Fibroblast of skin of left quadriceps (primary cell): Measurements from ENCODE around the gene EFTUD2.
A peak's percentile ranks its signal among the peaks of the same experiment; 100 is the strongest.

Experiments used
- DNase-seq, 2 experiments: peaks; one replicate each; pipeline ENCODE4 v3.0.0-alpha.2; 2013; ENCODE audit warnings: low read depth in 2 of 2

The EFTUD2 gene

DNA sequence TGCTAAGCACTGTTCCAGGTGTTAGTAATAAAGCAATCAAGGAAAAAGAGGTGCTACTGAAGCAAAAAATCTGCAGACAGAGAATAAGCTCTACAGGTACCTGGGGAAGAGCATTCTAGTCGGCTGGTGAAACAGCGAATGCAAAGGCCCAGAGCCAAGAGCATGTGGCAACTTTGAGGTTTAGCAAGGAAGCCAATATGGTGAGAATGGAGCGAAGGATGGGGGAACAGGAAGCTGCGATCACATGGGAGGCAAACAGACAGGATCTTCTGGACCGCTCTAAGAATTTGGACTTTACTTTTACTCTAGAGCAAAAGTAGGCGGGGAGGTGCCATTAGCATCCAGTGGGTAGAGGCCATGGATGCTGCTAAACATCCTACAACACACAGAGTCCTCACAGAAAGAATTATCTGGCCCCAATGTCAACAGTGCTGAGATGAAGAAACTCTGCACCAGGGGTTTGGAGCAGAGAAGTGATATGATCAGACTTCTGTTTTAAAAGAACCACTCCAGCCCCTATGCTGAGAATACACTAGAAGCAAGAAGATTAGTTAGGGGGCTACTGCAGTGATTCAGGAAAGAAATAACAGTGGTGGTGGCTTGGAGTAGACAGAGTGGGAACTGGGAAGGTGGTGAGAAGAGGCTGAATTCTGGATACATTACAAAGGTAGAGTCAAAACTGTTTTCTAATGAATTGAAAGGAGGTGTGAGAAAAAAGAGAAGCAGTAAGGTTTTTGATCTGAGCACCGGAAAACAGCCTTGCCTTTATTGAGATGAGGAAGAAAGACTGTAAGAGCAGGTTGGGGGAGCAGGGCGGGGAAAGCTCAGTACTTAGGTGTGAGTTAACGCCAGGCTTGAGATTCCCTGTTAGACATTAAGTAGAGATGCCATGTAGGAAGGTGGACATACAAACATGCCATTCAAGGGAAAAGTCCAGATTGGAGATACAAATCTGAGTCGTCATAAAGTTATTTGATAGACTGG, 11.0 kb downstream of the EFTUD2 start:
- DNase-seq: no peak

DNA sequence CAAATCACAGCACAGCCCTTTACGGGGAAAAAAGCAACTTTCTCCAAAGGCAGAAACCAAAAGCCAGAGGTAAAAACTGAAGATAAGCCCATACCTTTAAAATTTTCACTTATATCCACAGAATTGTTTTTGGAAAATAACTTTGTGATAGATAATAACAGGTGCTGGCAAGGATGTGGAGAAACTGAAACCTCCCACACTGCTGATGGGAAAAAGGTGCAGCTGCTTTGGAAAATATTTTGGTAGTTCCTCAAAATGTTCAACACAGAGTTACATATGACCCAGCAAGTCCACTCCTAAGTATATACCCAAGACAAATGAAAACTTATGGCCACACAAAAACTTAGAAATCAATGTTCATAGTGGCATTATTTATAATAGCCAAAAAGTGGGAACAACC, 12.2 kb downstream of the EFTUD2 start:
- DNase-seq: no peak

DNA sequence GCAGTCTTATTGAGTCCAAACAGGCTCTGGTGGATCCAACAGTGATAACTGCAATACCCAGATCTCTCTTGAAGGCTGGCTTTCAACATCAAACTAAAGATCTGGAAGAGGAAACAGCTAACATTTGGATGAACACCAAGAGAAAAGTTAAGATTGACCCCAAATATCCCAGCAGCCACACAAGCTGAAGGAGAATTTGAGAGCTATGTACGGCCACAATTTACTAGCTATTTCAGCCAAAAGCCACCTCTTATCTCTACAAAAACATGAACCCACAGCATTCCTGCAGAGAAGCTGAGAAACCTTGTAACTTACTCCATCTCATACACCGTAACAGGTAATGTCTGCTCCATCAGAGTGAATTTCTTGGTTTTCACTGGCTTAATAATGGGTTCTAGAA, 14.3 kb downstream of the EFTUD2 start:
- no peak for DNase-seq

DNA sequence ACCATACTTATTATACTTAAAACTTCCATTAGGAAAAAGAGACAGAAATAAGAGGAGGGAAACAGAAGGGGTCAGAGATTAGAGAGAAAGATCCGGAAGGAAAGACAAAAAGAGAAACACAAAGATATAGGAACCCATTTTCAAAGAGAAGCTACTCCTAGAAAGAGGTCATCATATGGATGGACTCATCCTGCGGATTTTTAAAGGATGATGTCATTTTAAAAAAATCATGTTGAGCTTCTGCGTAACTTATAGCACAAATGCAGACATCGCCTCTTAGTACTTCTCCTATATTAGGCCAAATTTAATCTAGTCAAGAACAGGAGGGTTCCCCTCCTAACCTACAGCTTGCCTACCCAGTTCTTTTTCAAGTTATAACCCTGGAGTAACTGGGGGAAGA, 18.1 kb downstream of the EFTUD2 start:
- DNase-seq: no peak

DNA sequence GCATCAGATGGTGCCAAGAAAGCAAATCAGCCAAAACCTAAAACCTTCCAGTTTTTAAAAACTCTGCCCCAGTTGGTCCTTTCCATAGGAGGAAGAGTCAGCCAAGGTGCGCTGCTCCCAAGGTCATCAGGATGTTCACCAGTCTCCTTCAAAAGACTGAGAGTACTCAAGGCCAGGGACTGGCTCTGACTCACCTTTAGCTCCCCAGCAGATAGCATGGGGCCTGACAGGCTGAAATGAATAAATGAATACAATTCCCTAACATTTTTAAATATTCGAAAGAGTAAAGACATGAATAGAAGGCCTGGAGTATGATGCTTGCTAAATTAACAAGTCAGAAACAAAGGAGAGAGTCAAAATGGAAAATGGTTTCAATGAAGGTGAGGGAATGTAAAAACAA, 19.2 kb downstream of the EFTUD2 start:
- no peak for DNase-seq

DNA sequence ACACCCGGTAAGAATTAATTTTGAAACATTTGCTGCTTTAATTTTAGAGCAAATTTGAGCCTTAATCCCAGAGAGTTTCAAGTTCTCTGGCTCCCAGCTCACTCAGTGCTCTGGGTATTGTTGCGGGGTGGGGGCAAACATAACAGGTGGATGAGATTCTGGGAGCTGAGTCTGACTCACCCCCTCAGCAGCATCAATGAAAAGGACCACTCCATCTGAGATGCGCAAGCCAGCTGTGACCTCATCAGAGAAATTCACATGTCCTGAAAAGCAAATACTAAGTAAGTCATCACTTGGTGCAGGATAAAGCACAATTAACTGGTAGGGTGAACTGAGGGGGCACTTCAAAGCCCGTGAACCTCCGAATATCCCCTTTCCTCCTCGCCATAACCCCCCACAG, 19.9 kb downstream of the EFTUD2 start:
- no peak for DNase-seq

DNA sequence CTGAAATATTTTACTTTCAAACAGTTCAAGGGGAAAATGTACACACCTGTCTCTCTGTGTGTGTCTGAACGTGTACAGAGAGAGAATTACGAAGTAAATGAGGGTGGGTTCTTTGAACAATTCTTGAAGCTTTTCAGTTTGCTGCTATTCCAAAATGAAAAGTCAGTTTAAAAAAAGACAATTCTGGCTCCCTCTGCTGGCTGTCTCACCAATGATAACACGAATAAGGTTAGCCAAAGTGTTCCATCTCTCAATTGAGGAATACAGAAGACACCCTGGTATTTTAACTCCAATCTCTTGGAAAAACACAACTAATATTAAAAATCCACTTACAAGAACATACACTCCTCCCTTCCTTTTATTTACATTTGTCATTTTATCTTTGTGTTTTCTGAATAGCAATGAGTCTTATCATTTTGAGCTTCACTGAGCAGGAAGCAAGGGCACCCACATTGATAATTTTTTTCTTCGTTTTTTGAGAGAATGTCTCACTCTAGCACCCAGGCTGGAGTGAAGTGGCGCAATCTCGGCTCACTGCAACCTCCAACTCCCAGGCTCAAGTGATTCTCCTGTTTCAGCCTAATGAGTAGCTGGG, 20.5 kb downstream of the EFTUD2 start:
- no peak for DNase-seq

DNA sequence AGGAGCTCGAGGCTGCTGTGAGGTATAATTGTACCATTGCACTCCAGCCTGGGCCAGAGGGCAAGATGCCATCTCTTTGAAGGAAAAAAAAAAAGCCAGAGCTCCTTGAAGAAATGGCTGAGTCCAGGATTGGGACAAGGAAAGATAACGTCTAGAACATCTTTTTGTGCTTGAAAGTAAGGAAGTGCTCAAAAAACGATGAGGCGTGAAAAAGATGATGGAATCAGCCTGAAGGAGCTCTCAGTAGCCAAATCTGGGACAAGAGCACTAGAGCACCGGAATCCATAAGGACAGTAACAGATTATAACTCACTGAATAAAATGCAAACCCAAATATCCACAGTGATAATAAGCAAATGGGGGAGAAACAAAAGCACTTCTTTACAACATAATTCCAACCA, 22.1 kb downstream of the EFTUD2 start:
- no peak for DNase-seq

DNA sequence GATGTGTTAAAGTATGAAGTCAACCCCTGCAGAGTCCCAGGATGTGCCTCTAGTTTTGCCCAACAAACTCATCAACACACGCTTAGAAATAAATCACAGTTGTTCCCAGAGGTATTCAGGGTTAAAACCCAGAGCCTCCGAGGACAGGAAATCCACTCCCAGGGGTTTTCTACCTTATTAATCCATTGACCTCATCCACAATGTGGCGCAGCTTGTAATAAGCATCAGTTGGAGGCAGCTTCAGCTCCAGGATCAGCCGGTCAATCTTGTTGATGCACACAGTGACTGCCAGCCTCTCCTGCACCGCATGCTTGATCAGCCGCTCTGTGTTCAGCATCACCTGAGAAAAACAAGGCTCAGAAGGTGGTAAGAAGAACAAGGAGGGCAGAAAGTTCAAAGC, 23.5 kb downstream of the EFTUD2 start:
- no peak for DNase-seq

DNA sequence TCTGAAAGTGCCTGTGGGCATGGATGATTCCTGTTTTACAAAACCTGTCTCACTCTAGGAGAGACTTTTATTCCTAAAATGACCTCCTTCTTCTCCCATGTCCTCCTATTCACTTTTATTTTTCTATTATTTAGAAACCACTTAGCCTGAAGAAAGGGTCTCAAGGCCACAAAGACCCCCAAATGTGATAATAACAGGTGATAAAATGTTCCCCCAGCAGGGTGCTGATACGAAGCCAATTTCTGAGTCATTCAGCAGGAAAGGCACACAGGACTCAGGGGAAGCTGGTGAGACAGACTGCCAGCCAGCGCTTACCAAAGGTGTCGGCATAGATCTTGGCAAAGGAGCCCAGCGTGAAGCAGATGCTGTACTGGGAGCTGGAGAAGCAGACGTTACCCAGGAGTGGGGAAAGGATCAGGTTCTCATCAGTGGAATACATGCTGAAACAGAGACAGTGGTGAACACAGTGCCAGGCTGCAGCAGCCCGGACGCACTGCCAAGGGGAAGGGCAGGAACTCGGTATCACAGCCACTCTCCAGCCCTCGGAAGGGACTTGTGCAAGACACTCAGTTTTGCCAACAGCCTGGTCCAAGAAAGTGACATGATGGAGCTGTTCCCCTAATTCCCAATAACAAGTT, 27.0 kb downstream of the EFTUD2 start:
- DNase-seq: no peak

DNA sequence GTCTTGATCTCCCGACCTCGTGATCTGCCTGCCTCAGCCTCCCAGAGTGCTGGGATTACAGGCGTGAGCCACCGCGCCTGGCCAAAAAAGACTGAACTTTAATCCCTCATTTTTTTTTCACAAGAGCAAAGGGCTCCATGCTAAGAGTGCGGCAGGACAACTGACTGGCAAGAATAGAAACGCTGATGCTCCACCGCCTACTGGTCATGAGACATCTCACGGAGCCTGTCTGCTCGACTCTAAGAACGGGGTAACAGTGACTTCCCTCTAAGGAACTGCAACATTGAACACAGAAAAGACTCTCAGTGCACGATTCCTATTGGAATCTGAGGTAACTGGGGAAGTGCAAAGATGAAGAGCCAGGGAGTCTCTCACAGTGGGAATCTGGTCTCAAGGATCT, 27.7 kb downstream of the EFTUD2 start:
- no peak for DNase-seq

DNA sequence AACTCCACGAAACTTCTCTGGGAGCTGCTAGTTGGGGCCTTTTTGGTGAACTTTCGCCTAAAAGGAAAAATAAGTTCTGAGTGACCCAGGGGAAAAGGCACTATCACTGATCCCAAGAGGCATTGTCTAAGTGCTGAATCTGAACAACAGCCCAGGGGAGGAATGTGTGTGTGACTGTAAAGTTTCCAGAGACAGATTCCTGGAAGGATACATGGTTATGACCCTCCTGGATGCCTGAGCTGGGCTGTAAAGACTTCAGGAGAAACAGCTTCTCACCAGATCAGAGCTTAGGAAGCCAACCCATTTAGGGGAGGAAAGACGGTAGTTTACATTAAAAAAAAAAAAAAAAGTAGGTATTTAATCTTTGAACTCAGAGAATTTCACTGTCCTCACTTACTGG, 31.4 kb downstream of the EFTUD2 start:
- DNase-seq: peak in 1 of 2 experiments; percentile 5

DNA sequence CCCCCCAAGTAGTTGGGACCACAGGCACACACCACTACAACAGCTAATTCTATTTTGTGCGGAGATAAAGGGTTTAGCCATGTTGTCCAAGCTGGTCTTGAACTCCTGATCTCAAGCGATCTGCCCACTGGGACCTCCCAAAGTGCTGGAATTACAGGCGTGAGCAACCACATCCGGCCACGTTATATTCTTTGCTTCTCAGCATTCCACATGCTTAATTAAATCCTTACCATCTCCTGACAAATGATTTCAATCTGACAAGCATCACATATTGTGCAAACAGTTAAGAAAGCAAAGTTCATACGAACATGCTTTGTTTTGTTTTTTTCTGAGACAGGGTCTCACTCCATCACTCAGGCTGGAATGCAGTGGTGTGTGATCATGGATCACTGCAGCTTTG, 33.3 kb downstream of the EFTUD2 start:
- DNase-seq: peak; percentile 81 to 84

DNA sequence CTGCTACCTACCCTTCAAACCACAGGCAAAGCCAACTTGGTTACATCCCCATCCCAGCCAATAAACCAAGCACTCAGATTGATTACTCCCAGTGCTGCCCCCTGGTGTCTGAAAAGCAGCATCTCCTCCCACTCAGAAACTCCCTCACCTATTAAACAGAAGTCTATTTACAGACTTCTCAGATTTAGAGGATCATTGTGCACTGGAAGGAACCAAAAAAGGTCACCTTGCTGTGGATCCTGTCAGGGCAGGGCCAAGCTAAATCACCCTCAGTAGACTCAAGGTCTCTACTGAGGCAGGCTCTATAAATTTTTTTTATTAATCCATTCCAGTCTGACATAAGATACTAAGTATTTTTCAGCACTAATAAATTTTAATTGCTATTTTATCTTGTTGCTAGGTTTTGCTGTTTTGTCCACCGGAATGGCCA, 34.0 kb downstream of the EFTUD2 start:
- DNase-seq: peak; percentile 61 to 67

DNA sequence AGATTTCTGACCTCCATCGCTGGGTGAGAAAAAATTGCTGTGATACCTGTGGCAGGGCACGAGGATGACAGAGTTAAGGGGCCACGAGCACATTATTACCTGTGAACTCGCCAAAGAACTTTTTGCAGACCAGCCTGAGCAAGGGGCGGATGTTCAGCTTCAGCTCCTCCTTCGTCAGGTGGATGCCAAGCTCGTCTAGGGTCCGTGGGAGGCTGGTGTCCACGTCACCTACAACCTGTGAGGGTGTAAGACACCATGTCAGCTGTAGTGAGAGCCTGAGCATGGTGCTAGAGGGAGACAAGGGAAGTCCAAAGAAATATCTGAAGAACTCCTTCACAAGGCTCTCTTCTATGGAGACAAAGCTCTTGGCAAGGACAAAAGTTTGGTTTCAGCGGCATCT, 34.4 kb downstream of the EFTUD2 start:
- no peak for DNase-seq

DNA sequence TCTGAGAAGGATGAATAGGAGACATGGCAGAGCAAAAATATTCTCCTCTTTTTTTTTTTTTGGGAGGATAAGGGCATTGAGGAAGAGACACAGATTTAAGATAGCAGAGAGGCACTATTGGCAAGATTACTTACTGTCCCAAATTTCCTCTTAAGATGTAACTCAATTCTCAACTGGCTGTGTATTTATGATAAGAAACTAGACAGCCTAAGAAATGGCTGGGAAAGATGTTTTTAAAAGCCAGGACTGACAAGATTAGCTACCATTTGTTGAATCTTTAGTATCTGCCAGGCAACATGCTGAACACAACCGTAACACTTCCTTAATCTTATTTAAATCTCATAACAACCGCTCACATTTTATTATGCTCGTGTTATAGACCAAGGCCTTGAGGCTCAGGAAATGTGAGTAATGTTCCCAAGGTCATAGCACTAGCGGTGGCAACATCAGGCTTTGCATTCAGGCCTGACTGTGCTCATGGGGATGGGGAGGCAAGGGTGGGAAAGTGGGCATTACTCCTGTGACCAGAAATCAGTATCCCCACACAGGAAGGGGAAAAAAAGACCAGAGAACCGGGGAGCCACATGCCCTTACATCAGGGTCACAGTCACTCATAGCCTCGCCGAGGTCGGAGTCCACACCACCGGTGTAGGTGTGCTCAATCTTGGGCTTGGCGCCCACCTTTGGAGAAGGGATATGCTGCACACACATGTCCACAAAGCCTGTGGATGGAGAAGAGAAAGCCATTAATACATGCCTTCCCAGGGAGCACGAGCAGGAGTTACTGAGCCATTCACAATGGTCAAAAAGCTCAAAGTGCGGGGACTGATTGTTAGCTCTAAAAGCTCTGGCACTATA, 36.0 kb downstream of the EFTUD2 start:
- no peak for DNase-seq

DNA sequence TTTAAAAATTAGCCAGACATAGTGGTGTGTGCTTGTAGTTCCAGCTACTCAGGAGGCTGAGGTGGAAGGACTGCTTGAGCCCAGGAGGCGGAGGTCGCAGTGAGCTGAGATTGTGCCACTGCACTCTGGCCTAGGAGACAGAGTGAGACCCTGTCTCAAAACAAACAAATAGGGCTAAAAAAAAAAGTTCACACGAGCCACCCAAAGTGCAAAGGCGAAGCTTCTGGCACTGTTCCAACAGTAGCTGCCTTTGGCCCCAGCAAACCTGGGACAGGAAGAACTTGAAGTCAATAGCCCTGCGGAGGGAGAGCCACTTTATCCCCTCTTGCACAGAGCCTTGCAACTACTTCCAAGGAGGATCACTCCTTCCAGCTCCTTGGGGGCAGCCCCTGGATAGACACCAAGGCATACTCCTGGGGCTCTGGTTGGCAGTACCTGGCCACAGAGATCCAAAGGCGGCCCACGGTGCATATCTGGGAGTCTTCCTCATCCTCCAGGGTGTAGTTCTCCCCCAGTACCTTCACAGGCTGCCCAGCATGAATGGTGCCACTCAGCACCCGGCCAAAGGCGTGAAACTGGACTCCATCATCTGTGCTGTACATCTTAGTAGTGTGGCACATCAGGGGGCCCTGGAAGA, 36.8 kb downstream of the EFTUD2 start:
- no peak for DNase-seq

DNA sequence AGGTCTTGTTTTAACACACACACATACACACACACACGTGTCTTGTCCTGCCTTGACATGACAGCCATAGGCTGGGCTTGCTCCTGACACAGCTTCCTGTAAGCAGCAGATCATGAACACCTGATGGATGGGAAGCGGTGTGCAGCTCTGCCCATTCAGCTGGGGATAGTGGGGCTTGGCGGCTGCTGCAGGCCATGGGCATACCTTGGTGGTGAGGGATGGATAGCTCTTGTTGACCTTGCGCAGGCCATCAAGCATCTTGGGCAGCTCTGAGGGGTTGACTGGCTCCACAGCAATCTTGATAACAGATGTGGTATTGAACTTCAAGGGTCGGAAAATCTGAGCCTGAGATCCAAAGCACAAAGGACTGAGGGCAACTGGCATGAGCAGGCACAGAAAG, 39.5 kb downstream of the EFTUD2 start:
- DNase-seq: no peak

DNA sequence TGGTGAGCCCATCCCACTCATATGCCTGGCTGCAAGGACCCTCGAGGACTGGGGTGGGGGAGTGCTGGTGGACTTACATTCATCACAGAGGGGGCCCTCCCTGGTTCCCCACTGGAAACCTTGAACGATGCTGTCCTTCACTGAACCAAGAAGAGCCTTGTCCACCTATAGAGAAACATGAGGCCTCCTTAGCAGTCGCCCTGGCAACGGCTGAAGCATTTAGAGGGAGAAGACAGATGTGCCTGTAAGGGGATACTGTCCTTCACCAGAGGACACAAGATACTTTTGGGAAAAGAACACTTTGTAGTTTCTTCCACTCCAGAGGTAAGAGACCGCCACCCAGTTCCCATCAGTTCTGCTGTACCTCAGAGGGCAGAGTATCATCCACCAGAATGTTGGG, 45.1 kb downstream of the EFTUD2 start:
- no peak for DNase-seq

DNA sequence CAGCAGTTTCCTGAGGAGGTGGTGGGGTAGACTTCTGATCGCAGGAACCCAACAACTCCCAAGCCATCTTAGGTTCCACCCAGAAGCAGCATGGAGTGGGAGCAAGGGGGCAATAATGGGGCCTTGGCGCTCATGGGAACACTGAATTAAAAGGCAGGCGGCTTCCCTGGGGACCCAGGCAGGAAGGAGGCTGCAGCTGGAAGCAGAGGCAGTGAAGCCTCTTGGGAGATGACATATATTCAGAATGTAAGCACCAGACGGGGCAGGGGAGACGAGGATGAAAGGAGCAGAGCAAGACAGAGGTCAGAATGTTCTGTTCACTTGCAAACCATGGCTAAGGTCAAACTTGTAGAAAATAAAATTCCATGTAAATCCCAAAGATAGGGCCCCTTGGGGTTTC, 48.6 kb downstream of the EFTUD2 start:
- DNase-seq: no peak

DNA sequence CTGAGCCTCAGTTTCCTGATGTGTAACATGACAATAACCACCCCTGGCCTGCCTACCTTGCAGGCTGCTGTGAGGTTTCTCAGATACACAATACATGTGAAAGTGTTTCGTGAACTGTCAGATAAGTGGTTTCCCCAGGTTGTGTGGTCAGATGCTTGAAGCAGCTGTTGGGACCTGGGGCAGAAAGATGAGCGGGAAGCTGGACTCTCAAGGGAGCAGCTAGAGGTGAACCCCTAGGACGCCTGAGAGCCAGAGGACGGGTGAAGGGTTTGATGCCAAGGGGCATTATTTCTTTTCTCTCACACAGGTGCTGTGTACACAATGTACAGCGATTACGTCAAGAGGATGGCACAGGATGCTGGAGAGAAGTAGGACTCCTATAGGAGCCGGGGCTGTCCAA, 49.2 kb downstream of the EFTUD2 start:
- no peak for DNase-seq
